Measurements from ENCODE around the gene TMEM213.

DNA sequence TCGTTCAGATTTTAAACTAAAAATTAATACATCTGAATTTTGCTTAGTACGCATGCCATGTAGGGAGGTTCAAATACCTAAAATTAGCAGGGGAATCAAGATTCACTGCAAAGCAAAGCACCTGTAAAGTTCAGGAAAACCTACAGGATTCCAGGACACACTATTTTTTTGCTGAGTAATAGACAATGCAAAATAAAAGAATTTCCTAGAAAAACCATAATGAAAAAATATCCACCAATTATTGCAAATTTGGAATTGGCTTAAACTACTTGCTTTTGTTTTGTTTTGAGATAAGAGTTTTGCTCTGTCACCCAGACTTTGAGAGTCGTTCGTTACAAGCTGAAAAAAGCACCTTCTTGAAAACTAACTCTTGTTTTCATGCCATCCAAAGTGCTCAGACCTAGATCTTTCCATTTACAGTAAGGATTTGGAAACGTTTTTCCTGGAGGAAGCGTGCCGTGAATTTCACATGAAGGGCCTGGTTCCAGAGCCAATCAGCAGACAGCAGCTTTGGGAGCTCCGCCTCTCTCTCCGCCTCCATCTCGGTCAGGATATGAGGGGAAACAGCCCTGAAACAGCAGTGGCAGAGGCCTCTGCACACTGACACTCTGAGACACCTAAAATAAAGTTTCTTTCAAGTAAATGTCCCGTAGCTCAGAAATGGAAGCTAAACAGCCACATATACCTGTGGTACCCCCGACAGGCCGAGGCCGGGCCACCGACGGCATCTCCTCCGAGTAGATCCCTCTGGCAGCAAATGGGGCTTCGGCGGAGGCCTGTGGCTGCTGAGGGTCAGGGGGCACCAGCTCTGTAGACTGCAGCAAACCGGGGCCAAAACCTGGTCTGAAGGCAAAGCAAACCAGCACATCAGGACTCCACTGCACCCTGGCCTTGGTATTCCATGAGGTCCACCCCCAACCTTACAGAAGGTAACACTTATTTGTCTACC is 46.1 kb downstream of the TMEM213 start:
- TF ChIP-seq EP300 (IDR thresholded peaks at IDR 0.05) (no peak), POLR2AphosphoS5 (IDR thresholded peaks at IDR 0.05) (no peak)
- TF ChIP-seq, protein P1, sequence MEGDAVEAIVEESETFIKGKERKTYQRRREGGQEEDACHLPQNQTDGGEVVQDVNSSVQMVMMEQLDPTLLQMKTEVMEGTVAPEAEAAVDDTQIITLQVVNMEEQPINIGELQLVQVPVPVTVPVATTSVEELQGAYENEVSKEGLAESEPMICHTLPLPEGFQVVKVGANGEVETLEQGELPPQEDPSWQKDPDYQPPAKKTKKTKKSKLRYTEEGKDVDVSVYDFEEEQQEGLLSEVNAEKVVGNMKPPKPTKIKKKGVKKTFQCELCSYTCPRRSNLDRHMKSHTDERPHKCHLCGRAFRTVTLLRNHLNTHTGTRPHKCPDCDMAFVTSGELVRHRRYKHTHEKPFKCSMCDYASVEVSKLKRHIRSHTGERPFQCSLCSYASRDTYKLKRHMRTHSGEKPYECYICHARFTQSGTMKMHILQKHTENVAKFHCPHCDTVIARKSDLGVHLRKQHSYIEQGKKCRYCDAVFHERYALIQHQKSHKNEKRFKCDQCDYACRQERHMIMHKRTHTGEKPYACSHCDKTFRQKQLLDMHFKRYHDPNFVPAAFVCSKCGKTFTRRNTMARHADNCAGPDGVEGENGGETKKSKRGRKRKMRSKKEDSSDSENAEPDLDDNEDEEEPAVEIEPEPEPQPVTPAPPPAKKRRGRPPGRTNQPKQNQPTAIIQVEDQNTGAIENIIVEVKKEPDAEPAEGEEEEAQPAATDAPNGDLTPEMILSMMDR (IDR thresholded peaks at IDR 0.05): no peak

All from gastroesophageal sphincter (tissue), 3 donors.